Naive B cell (primary cell): ENCODE results near the gene GOLGA8J. TPM values are rescaled to one million over a fixed set of nuclear protein-coding genes. Genes with fewer than 3 reads are reported as not detected.
"Not testable (repeated sequence)": the region's sequence is repeated elsewhere in the genome, so short reads cannot be mapped to it uniquely, and the experiment has no call there.

Experiments
- ATAC-seq, 2 donors: fragments of 150-1000 bp; cut with Tn5 transposase; 2 replicates each; pipeline ENCODE4 v1.10.0; 2021; ENCODE audit warnings: low read depth in 2 of 2, mild to moderate bottlenecking in 2 of 2, moderate library complexity in 2 of 2
- DNase-seq: peaks from one replicate; pipeline ENCODE4 v3.0.0; 2022
- H3K27ac Mint-ChIP-seq, 6 donors: one replicate each; pipeline ENCODE4 v1.8.0; 2020 to 2022; ENCODE audit warnings: mild to moderate bottlenecking in 6 of 6, mixed read lengths in 6 of 6, moderate library complexity in 5 of 6, inconsistent platforms in 2 of 6
- H3K27me3 Mint-ChIP-seq, 3 donors: one replicate each; pipeline ENCODE4 v1.8.0; 2021 to 2022; ENCODE audit warnings: mixed read lengths in 3 of 3, mild to moderate bottlenecking in 1 of 3
- H3K36me3 Mint-ChIP-seq, 2 donors: one replicate each; pipeline ENCODE4 v1.8.0; 2020 to 2022; ENCODE audit warnings: mixed read lengths in 2 of 2, inconsistent platforms in 1 of 2, mild to moderate bottlenecking in 1 of 2
- H3K4me1 Mint-ChIP-seq, 3 donors: one replicate each; pipeline ENCODE4 v1.8.0; 2020 to 2022; ENCODE audit warnings: mixed read lengths in 3 of 3, inconsistent platforms in 1 of 3, mild to moderate bottlenecking in 1 of 3, moderate library complexity in 1 of 3
- H3K4me3 Mint-ChIP-seq, 8 donors: one replicate each; pipeline ENCODE4 v1.8.0; 2020 to 2022; ENCODE audit warnings: mild to moderate bottlenecking in 8 of 8, mixed read lengths in 8 of 8, moderate library complexity in 8 of 8, inconsistent platforms in 2 of 8
- H3K9me3 Mint-ChIP-seq, 7 donors: one replicate each; pipeline ENCODE4 v1.8.0; 2020 to 2022; ENCODE audit warnings: mixed read lengths in 7 of 7, mild to moderate bottlenecking in 5 of 7, inconsistent platforms in 2 of 7, moderate library complexity in 1 of 7
- polyA plus RNA-seq, 6 donors: library from polyadenylated mRNA; unstranded; fragments of 300-500 nt; fragmentation: Illumina TruSeq; gene quantifications; one replicate each; pipeline ENCODE4 v1.2.3, GENCODE V29; 2021; ENCODE audit warnings: low read depth in 6 of 6

GOLGA8J gene
- polyA plus RNA-seq, 6 donors from 2014 or later, result not detected

- H3K9me3 Mint-ChIP-seq, H3K4me3 Mint-ChIP-seq, H3K27me3 Mint-ChIP-seq, H3K4me1 Mint-ChIP-seq, H3K36me3 Mint-ChIP-seq, ATAC-seq, DNase-seq, H3K27ac Mint-ChIP-seq: not testable (repeated sequence)
Observed at GRCh38 chr15:30130066-30130465, 47.3 kb downstream of the GOLGA8J start.

GRCh38 chr15:30134751-30135150 is 52.0 kb downstream of the GOLGA8J start, which contains the start of gene GOLGA8T:
TSS of gene GOLGA8T (plus strand) at chr15:30135051. CDS start at chr15:30135149, 98 bp downstream.
- H3K4me1 Mint-ChIP-seq, H3K4me3 Mint-ChIP-seq, ATAC-seq, H3K9me3 Mint-ChIP-seq, H3K36me3 Mint-ChIP-seq, DNase-seq, H3K27ac Mint-ChIP-seq, H3K27me3 Mint-ChIP-seq: not testable (repeated sequence)

Other genes starting within 250 kb of the GOLGA8J start
- gene GOLGA8T, start 52.1 kb downstream of the GOLGA8J start, polyA plus RNA-seq, result not detected